Measurements from ENCODE around the gene RPLP1. TPM values are rescaled to one million over a fixed set of nuclear protein-coding genes. Genes with fewer than 3 reads are reported as not detected.

The RPLP1 gene
- total RNA-seq, 1 experiment from 2014 or later, result 393 TPM

GRCh38 chr15:69504352-69505040 lies 51.9 kb downstream of the RPLP1 start:
- DNase-seq, result no peak
- H3K36me3 ChIP-seq (replicated peaks; ENCODE audit: control insufficient read depth, insufficient read depth, low read length), result no peaks in the 10 kb centered on the region
- H3K4me3 ChIP-seq (ENCODE audit: insufficient read depth, low read depth, low read length), result no peak overlapping the region
- H3K27me3 ChIP-seq (ENCODE audit: control insufficient read depth, insufficient read depth, low read length), result no peaks in the 10 kb centered on the region

Other genes starting within 250 kb of the RPLP1 start
- gene PAQR5, start 153.9 kb upstream of the RPLP1 start, total RNA-seq (2014; rRNA removed; shearing (Covaris generic)), result 3.8 and 3.9 TPM in 2 replicates
- gene KIF23, start 38.5 kb upstream of the RPLP1 start, total RNA-seq (2014; rRNA removed; shearing (Covaris generic)), result 68.6 and 81.9 TPM in 2 replicates